HepG2 (cell line): ENCODE measurements around the gene TTLL12. TPM values are rescaled to one million over a fixed set of nuclear protein-coding genes. Genes with fewer than 3 reads are reported as not detected.

Experiments used
- ARHGAP35 ChIP-seq: sonication (generic); formaldehyde crosslinking; IDR thresholded peaks from 2 replicates; pipeline ENCODE4 v1.9.0; 2022; ENCODE audit warnings: mild to moderate bottlenecking, inconsistent platforms, moderate library complexity, missing genetic modification reagents, borderline replicate concordance
- BORCS8-MEF2B ChIP-seq: sonication (generic); formaldehyde crosslinking; IDR thresholded peaks from 2 replicates; pipeline ENCODE4 v1.8.0; 2022; ENCODE audit warnings: mild to moderate bottlenecking, missing genetic modification reagents
- MAF1 ChIP-seq: sonication (generic); formaldehyde crosslinking; IDR thresholded peaks from 2 replicates; pipeline ENCODE4 v1.5.0; 2020; ENCODE audit warnings: missing genetic modification reagents, borderline replicate concordance
- MBD4 ChIP-seq: IDR thresholded peaks from 2 replicates; pipeline ENCODE4 v1.6.1; 2012; ENCODE audit warnings: low read length, inconsistent platforms, borderline replicate concordance
- RCOR2 ChIP-seq: IDR thresholded peaks from 2 replicates; pipeline ENCODE4 v1.6.1; 2016; ENCODE audit warnings: missing biosample characterization, missing genetic modification reagents
- SOX5 ChIP-seq: IDR thresholded peaks from 2 replicates; pipeline ENCODE4 v1.6.1; 2016; ENCODE audit warnings: borderline replicate concordance
- ZNF619 ChIP-seq: sonication (generic); formaldehyde crosslinking; IDR thresholded peaks from 2 replicates; pipeline ENCODE4 v1.4.0; 2020; ENCODE audit warnings: mild to moderate bottlenecking, missing genetic modification reagents
- polyA plus RNA-seq, 8 experiments: library from polyadenylated mRNA; depleted of rRNA in 3 of 8; stranded (reverse) in 7 of 8; unstranded in 1 of 8; fragments of >200 nt; fragmentation: Illumina TruSeq in 4 of 8; extraction: Trizol in 4 of 8; gene quantifications; 2 replicates each; pipeline versions ENCODE4 v1.2.1 to v1.2.3, GENCODE V29; 2011 to 2016; ENCODE audit warnings: low read depth in 4 of 8, missing spikeins in 1 of 8, mixed read lengths in 1 of 8; ENCODE audit not compliant: insufficient read depth in 1 of 8
- total RNA-seq, 5 experiments: library from RNA; depleted of rRNA; stranded (reverse); fragments of >200 nt; fragmentation: Illumina TruSeq; extraction: Trizol; gene quantifications; 2 replicates each; pipeline ENCODE4 v1.2.3, GENCODE V29; 2016; ENCODE audit warnings: low read depth in 1 of 5
- TF ChIP-seq, protein P1 (sequence below): sonication (generic); formaldehyde crosslinking; IDR thresholded peaks from 2 replicates; pipeline ENCODE4 v1.8.1; 2023; ENCODE audit warnings: mild to moderate bottlenecking, missing genetic modification reagents
- TF ChIP-seq, protein P2 (sequence below): sonication (generic); formaldehyde crosslinking; IDR thresholded peaks from 2 replicates; pipeline ENCODE4 v1.5.1; 2020; ENCODE audit warnings: mild to moderate bottlenecking, moderate library complexity, missing genetic modification reagents
- TF ChIP-seq, protein P3 (sequence below): sonication (generic); formaldehyde crosslinking; IDR thresholded peaks from 2 replicates; pipeline ENCODE4 v1.4.0; 2020; ENCODE audit warnings: mild to moderate bottlenecking, missing genetic modification reagents
- TF ChIP-seq, protein P4 (sequence below): sonication (generic); IDR thresholded peaks from 2 replicates; pipeline ENCODE4 v1.6.1; 2016; ENCODE audit warnings: low read depth, borderline replicate concordance
- TF ChIP-seq, protein P5 (sequence below): sonication (generic); formaldehyde crosslinking; IDR thresholded peaks from 2 replicates; pipeline ENCODE4 v1.4.0; 2020; ENCODE audit warnings: missing genetic modification reagents
- TF ChIP-seq, protein P6 (sequence below): sonication (generic); formaldehyde crosslinking; IDR thresholded peaks from 2 replicates; pipeline ENCODE4 v1.4.0; 2020; ENCODE audit warnings: missing genetic modification reagents
- TF ChIP-seq, protein P7 (sequence below): sonication (generic); formaldehyde crosslinking; IDR thresholded peaks from 2 replicates; pipeline ENCODE4 v1.5.1; 2020; ENCODE audit warnings: mild to moderate bottlenecking, missing genetic modification reagents

The TTLL12 gene
- total and polyA plus RNA-seq, 2 of the 13 experiments (the other 11 are each of a cell fraction or from before 2014, with no cell fraction given): 11.9 to 38.1 TPM

DNA sequence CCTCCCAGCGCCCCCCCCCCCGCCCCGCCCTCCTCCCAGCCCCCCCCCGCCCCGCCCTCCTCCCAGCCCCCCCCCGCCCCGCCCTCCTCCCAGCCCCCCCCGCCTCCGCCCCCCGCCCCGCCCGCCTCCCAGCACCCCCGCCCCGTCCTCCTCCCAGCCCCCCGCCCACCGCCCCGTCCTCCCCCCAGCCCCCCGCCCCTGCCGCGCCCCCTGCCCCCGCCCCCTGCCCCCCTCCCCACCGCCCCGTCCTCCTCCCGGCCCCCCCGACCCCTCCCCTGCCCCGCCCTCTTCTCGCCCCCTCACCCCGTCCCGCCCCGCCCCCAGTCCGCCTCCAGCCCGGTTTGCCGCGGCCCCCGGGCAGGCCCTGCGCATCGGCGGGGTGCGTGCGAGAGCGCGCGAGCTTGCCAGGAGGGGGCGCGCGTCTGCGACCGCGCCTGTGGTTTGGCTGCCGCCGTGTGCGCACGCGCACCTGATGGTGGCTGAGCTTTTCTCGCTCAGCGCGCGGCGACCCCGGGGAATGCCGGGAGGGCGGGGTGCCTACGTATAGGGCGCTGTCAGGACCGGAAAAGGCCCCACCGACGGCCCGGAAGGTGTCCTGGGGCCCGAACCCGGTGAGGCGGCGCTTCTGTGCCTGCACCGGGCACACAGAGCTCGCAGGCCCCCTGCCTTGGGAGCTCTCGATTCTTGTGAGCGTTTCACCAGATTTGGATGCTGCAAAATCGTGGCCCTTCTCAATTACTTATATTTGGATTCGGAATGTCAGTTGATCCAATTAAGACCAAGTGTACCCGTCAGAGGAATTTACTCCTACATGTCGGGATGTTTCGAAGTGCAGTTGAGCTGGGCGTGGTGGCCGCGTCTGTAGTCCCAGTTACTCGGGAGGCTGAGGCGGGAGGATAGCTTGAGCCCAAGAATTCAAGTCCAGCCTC is 501 bp upstream of the TTLL12 start (continued):
- TF ChIP-seq, protein P1, sequence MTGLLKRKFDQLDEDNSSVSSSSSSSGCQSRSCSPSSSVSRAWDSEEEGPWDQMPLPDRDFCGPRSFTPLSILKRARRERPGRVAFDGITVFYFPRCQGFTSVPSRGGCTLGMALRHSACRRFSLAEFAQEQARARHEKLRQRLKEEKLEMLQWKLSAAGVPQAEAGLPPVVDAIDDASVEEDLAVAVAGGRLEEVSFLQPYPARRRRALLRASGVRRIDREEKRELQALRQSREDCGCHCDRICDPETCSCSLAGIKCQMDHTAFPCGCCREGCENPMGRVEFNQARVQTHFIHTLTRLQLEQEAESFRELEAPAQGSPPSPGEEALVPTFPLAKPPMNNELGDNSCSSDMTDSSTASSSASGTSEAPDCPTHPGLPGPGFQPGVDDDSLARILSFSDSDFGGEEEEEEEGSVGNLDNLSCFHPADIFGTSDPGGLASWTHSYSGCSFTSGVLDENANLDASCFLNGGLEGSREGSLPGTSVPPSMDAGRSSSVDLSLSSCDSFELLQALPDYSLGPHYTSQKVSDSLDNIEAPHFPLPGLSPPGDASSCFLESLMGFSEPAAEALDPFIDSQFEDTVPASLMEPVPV: peak; percentile 80; the same call in 1 of the 2 replicates
- TF ChIP-seq, protein P2, sequence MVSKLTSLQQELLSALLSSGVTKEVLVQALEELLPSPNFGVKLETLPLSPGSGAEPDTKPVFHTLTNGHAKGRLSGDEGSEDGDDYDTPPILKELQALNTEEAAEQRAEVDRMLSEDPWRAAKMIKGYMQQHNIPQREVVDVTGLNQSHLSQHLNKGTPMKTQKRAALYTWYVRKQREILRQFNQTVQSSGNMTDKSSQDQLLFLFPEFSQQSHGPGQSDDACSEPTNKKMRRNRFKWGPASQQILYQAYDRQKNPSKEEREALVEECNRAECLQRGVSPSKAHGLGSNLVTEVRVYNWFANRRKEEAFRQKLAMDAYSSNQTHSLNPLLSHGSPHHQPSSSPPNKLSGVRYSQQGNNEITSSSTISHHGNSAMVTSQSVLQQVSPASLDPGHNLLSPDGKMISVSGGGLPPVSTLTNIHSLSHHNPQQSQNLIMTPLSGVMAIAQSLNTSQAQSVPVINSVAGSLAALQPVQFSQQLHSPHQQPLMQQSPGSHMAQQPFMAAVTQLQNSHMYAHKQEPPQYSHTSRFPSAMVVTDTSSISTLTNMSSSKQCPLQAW (CRISPR knock-in tag): peak; percentile 46; the same call in 1 of the 2 replicates
- TF ChIP-seq MAF1: no peak
- no peak for TF ChIP-seq RCOR2 (CRISPR knock-in tag)
- TF ChIP-seq, protein P3, sequence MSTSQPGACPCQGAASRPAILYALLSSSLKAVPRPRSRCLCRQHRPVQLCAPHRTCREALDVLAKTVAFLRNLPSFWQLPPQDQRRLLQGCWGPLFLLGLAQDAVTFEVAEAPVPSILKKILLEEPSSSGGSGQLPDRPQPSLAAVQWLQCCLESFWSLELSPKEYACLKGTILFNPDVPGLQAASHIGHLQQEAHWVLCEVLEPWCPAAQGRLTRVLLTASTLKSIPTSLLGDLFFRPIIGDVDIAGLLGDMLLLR (CRISPR knock-in tag): peak; percentile 80; the same call in 1 of the 2 replicates
- TF ChIP-seq, protein P4, sequence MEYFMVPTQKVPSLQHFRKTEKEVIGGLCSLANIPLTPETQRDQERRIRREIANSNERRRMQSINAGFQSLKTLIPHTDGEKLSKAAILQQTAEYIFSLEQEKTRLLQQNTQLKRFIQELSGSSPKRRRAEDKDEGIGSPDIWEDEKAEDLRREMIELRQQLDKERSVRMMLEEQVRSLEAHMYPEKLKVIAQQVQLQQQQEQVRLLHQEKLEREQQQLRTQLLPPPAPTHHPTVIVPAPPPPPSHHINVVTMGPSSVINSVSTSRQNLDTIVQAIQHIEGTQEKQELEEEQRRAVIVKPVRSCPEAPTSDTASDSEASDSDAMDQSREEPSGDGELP: peak; percentile 8; the same call in 1 of the 2 replicates
- TF ChIP-seq, protein P5, sequence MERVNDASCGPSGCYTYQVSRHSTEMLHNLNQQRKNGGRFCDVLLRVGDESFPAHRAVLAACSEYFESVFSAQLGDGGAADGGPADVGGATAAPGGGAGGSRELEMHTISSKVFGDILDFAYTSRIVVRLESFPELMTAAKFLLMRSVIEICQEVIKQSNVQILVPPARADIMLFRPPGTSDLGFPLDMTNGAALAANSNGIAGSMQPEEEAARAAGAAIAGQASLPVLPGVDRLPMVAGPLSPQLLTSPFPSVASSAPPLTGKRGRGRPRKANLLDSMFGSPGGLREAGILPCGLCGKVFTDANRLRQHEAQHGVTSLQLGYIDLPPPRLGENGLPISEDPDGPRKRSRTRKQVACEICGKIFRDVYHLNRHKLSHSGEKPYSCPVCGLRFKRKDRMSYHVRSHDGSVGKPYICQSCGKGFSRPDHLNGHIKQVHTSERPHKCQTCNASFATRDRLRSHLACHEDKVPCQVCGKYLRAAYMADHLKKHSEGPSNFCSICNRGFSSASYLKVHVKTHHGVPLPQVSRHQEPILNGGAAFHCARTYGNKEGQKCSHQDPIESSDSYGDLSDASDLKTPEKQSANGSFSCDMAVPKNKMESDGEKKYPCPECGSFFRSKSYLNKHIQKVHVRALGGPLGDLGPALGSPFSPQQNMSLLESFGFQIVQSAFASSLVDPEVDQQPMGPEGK (CRISPR knock-in tag): peak; percentile 75
- TF ChIP-seq, protein P6, sequence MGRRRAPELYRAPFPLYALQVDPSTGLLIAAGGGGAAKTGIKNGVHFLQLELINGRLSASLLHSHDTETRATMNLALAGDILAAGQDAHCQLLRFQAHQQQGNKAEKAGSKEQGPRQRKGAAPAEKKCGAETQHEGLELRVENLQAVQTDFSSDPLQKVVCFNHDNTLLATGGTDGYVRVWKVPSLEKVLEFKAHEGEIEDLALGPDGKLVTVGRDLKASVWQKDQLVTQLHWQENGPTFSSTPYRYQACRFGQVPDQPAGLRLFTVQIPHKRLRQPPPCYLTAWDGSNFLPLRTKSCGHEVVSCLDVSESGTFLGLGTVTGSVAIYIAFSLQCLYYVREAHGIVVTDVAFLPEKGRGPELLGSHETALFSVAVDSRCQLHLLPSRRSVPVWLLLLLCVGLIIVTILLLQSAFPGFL: no peak
- TF ChIP-seq, protein P7, sequence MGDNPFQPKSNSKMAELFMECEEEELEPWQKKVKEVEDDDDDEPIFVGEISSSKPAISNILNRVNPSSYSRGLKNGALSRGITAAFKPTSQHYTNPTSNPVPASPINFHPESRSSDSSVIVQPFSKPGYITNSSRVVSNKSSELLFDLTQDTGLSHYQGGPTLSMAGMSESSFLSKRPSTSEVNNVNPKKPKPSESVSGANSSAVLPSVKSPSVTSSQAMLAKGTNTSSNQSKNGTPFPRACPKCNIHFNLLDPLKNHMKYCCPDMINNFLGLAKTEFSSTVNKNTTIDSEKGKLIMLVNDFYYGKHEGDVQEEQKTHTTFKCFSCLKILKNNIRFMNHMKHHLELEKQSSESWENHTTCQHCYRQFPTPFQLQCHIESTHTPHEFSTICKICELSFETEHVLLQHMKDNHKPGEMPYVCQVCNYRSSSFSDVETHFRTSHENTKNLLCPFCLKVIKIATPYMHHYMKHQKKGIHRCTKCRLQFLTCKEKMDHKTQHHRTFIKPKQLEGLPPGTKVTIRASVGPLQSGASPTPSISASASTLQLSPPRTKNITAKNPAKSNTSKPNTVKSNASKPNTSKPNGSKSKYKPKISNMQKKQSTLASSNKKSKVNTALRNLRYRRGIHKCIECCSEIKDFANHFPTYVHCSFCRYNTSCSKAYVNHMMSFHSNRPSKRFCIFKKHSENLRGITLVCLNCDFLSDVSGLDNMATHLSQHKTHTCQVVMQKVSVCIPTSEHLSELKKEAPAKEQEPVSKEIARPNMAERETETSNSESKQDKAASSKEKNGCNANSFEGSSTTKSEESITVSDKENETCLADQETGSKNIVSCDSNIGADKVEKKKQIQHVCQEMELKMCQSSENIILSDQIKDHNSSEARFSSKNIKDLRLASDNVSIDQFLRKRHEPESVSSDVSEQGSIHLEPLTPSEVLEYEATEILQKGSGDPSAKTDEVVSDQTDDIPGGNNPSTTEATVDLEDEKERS (CRISPR knock-in tag): peak; percentile 79; the same call in 1 of the 2 replicates
- TF ChIP-seq BORCS8-MEF2B (CRISPR knock-in tag): peak; percentile 31; the same call in 1 of the 2 replicates
- TF ChIP-seq SOX5 (CRISPR knock-in tag): peak; percentile 61; the same call in 1 of the 2 replicates
- 0 out of 2 replicates have a peak, but pooled peaks have one; percentile 51 for TF ChIP-seq ZNF619
- TF ChIP-seq MBD4: no peak
- TF ChIP-seq ARHGAP35 (CRISPR knock-in tag): peak; percentile 84; the same call in 1 of the 2 replicates
